Activated CD4-positive, alpha-beta T cell treated with anti-CD3 and anti-CD28 coated beads, Interleukin-10, Interleukin-2, amounts not matched to agents 100 ng/mL and 50 ng/mL, durations not matched to agents 16 hours and 8 hours (primary cell): ENCODE results near the gene SPTY2D1.
"Not testable (repeated sequence)": the region's sequence is repeated elsewhere in the genome, so short reads cannot be mapped to it uniquely, and the experiment has no call there.

Source experiments
- DNase-seq: peaks from one replicate; pipeline ENCODE4 v3.0.0-alpha.2; 2020

SPTY2D1 gene

GRCh38 chr11:18634140-18635032 is at the start of gene SPTY2D1:
SPTY2D1 (minus strand) TSS chr11:18634342; CDS start chr11:18634257, 85 bp downstream.
- peak; percentile 99 for DNase-seq

GRCh38 chr11:18682466-18682865 is 48.3 kb upstream of the SPTY2D1 start:
- no peak for DNase-seq

GRCh38 chr11:18681949-18682348 is 47.8 kb upstream of the SPTY2D1 start:
- DNase-seq = not testable (repeated sequence)

- no peak for DNase-seq
Measured at GRCh38 chr11:18677560-18677959, 43.4 kb upstream of the SPTY2D1 start.

- no peak for DNase-seq
Measured at GRCh38 chr11:18676803-18677202, 42.7 kb upstream of the SPTY2D1 start.

- peak; percentile 37 for DNase-seq
Measured at GRCh38 chr11:18672209-18672608, 38.1 kb upstream of the SPTY2D1 start.

- no peak for DNase-seq
Measured at GRCh38 chr11:18671246-18671645, 37.1 kb upstream of the SPTY2D1 start.

- no peak for DNase-seq
Measured at GRCh38 chr11:18669711-18670110, 35.6 kb upstream of the SPTY2D1 start.

- DNase-seq = peak; percentile 44
Measured at GRCh38 chr11:18669219-18669596, 35.1 kb upstream of the SPTY2D1 start.

- no peak for DNase-seq
Measured at GRCh38 chr11:18668131-18668530, 34.0 kb upstream of the SPTY2D1 start.

GRCh38 chr11:18665353-18665872 is 31.3 kb upstream of the SPTY2D1 start:
- not testable (repeated sequence) for DNase-seq

GRCh38 chr11:18657673-18658072 is 23.5 kb upstream of the SPTY2D1 start:
- DNase-seq = no peak

GRCh38 chr11:18650859-18651557 is 16.9 kb upstream of the SPTY2D1 start:
- peak; percentile 72 for DNase-seq

GRCh38 chr11:18650353-18650752 is 16.2 kb upstream of the SPTY2D1 start:
- no peak for DNase-seq

GRCh38 chr11:18643034-18643433 is 8.9 kb upstream of the SPTY2D1 start:
- not testable (repeated sequence) for DNase-seq

GRCh38 chr11:18641677-18642076 is 7.5 kb upstream of the SPTY2D1 start:
- no peak for DNase-seq

GRCh38 chr11:18633256-18634139 is 644 bp downstream of the SPTY2D1 start:
- peak; percentile 84 for DNase-seq

GRCh38 chr11:18632841-18633240 is 1.3 kb downstream of the SPTY2D1 start:
- peak; percentile 4 for DNase-seq

GRCh38 chr11:18624161-18624560 is 10.0 kb downstream of the SPTY2D1 start:
- no peak for DNase-seq

GRCh38 chr11:18623707-18624106 is 10.4 kb downstream of the SPTY2D1 start:
- DNase-seq = no peak

GRCh38 chr11:18618342-18619025 is 15.7 kb downstream of the SPTY2D1 start:
- no peak for DNase-seq

GRCh38 chr11:18617688-18618341 is 16.3 kb downstream of the SPTY2D1 start:
- peak; percentile 80 for DNase-seq
